SK-N-SH treated with all-trans-retinoic acid at 6 μM for 48 hours (cell line): ENCODE results near the gene MRGPRD.

Source experiments
- ATAC-seq: fragments of 200-7000 bp; cut with Tn5 transposase; 3 replicates; pipeline ENCODE4 v1.9.1; 2020; ENCODE audit warnings: mild to moderate bottlenecking, moderate library complexity
- ARNTL ChIP-seq: fragments of 450-650 bp; formaldehyde crosslinking; IDR thresholded peaks from 2 replicates; pipeline ENCODE4 v1.5.0; 2020; ENCODE audit warnings: low read depth, mild to moderate bottlenecking, moderate library complexity, borderline replicate concordance
- BACH2 ChIP-seq: fragments of 250-450 bp; sonication (Bioruptor Pico); IDR thresholded peaks from 2 replicates; pipeline ENCODE4 v1.9.0; 2021; ENCODE audit warnings: mild to moderate bottlenecking, borderline replicate concordance
- CREB5 ChIP-seq: fragments of 250-450 bp; sonication (Bioruptor Pico); IDR thresholded peaks from 2 replicates; pipeline ENCODE4 v1.5.1; 2020; ENCODE audit warnings: low read depth, mild to moderate bottlenecking, moderate library complexity
- CSDC2 ChIP-seq: fragments of 250-450 bp; sonication (Bioruptor Pico); IDR thresholded peaks from 2 replicates; pipeline ENCODE4 v1.5.0; 2020; ENCODE audit warnings: mild to moderate bottlenecking, moderate library complexity
- ESRRG ChIP-seq: fragments of 250-450 bp; sonication (Bioruptor Pico); IDR thresholded peaks from 2 replicates; pipeline ENCODE4 v1.6.1; 2021; ENCODE audit warnings: mild to moderate bottlenecking
- GLIS3 ChIP-seq: fragments of 250-450 bp; sonication (Bioruptor Pico); IDR thresholded peaks from 2 replicates; pipeline ENCODE4 v1.5.0; 2020; ENCODE audit warnings: mild to moderate bottlenecking, moderate library complexity
- ISL1 ChIP-seq: fragments of 250-450 bp; sonication (Bioruptor Pico); IDR thresholded peaks from 2 replicates; pipeline ENCODE4 v2.1.2; 2022; ENCODE audit warnings: mild to moderate bottlenecking, moderate library complexity
- OSR1 ChIP-seq: fragments of 250-450 bp; sonication (Bioruptor Pico); IDR thresholded peaks from 2 replicates; pipeline ENCODE4 v1.8.0; 2022; ENCODE audit warnings: moderate library complexity, mild to moderate bottlenecking, inconsistent platforms
- PATZ1 ChIP-seq: fragments of 250-450 bp; sonication (Bioruptor Pico); IDR thresholded peaks from 2 replicates; pipeline ENCODE4 v1.8.0; 2020; ENCODE audit warnings: mild to moderate bottlenecking, moderate library complexity, borderline replicate concordance
- POU6F1 ChIP-seq: fragments of 250-450 bp; sonication (Bioruptor Pico); IDR thresholded peaks from 2 replicates; pipeline ENCODE4 v1.8.0; 2021; ENCODE audit warnings: low read depth, mild to moderate bottlenecking, moderate library complexity, borderline replicate concordance
- PPARA ChIP-seq: fragments of 250-450 bp; sonication (Bioruptor Pico); IDR thresholded peaks from 2 replicates; pipeline ENCODE4 v1.5.0; 2020; ENCODE audit warnings: mild to moderate bottlenecking, borderline replicate concordance
- RARB ChIP-seq: fragments of 250-450 bp; sonication (Bioruptor Pico); IDR thresholded peaks from 2 replicates; pipeline ENCODE4 v1.8.0; 2021; ENCODE audit warnings: mild to moderate bottlenecking, moderate library complexity
- SNAI2 ChIP-seq: fragments of 250-450 bp; sonication (Bioruptor Pico); IDR thresholded peaks from 2 replicates; pipeline ENCODE4 v1.5.0; 2020; ENCODE audit warnings: mild to moderate bottlenecking, moderate library complexity
- TSHZ2 ChIP-seq: fragments of 250-450 bp; sonication (Bioruptor Pico); IDR thresholded peaks from 2 replicates; pipeline ENCODE4 v1.5.0; 2020; ENCODE audit warnings: mild to moderate bottlenecking, moderate library complexity
- ZC3H10 ChIP-seq: fragments of 250-450 bp; sonication (Bioruptor Pico); IDR thresholded peaks from 2 replicates; pipeline ENCODE4 v1.5.1; 2021; ENCODE audit warnings: mild to moderate bottlenecking, moderate library complexity
- ZFP3 ChIP-seq: fragments of 250-450 bp; sonication (Bioruptor Pico); IDR thresholded peaks from 2 replicates; pipeline ENCODE4 v1.5.0; 2020; ENCODE audit warnings: mild to moderate bottlenecking, moderate library complexity
- ZFP30 ChIP-seq: fragments of 450-650 bp; formaldehyde crosslinking; IDR thresholded peaks from 2 replicates; pipeline ENCODE4 v1.5.0; 2022; ENCODE audit warnings: mild to moderate bottlenecking, moderate library complexity
- ZNF565 ChIP-seq: fragments of 450-650 bp; formaldehyde crosslinking; conservative IDR thresholded peaks from 2 replicates; pipeline ENCODE4 v1.5.0; 2020; ENCODE audit warnings: low read depth, mild to moderate bottlenecking, moderate library complexity
- ZNF70 ChIP-seq: fragments of 450-650 bp; formaldehyde crosslinking; IDR thresholded peaks from 2 replicates; pipeline ENCODE4 v1.5.0; 2020; ENCODE audit warnings: mild to moderate bottlenecking, moderate library complexity
- ZNF8 ChIP-seq: fragments of 450-650 bp; formaldehyde crosslinking; IDR thresholded peaks from 2 replicates; pipeline ENCODE4 v1.5.0; 2020; ENCODE audit warnings: mild to moderate bottlenecking, moderate library complexity

MRGPRD gene

DNA sequence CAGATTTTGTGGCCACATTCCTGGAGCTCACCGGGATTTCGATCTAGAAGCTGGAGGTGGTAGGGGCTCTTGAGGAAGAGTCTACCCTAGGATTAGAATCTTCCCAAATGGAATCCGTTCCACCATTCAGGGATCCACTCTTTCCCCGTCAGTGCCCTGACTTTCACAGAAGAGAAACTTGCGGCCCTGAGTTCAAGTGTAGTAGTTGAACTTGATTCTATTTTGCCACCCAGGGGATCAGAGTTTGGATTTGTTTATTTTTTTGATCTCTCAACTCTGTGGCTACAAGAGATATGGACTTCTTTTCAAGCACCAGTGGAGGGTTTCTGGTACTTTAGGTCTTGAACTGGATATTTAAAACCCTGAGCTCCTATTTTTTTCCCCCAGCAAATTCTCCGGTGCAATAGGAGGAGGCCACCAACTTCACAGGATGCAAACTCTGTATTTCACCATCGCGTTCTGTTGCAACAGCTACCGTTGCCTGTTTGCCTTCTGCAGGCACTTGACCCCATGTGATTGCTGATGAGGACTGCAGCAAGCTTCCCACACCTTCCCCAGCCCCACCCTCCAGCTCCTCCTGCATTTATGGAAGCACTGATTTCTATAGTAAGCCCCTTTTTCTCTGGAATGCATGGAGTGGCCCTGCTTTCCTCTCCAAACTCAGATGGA, 47.1 kb upstream of the MRGPRD start (continued):
- TF ChIP-seq TSHZ2 (CRISPR knock-in tag) (no peak), BACH2 (CRISPR knock-in tag) (no peak), PATZ1 (CRISPR knock-in tag) (no peak)

- no peak for ATAC-seq
These were observed 43.7 kb upstream of the MRGPRD start for GRCh38 chr11:69024509-69024908.

GRCh38 chr11:69022260-69022659, 41.5 kb upstream of the MRGPRD start:
- ATAC-seq = no peak
- no peak for TF ChIP-seq ZFP3
- no peak for TF ChIP-seq ISL1
- TF ChIP-seq RARB (CRISPR knock-in tag) = no peak

More at GRCh38 chr11:69024509-69024908, 43.7 kb upstream of the MRGPRD start:
- no peak for TF ChIP-seq ESRRG (CRISPR knock-in tag)
- TF ChIP-seq PATZ1 (CRISPR knock-in tag) = no peak
- TF ChIP-seq ARNTL (CRISPR knock-in tag) = no peak
- TF ChIP-seq SNAI2 (CRISPR knock-in tag) = no peak
- TF ChIP-seq PPARA = no peak
- no peak for TF ChIP-seq GLIS3
- no peak for TF ChIP-seq CREB5 (CRISPR knock-in tag)
- no peak for TF ChIP-seq ISL1
- no peak for TF ChIP-seq CSDC2
- TF ChIP-seq ZC3H10 (CRISPR knock-in tag) = no peak

DNA sequence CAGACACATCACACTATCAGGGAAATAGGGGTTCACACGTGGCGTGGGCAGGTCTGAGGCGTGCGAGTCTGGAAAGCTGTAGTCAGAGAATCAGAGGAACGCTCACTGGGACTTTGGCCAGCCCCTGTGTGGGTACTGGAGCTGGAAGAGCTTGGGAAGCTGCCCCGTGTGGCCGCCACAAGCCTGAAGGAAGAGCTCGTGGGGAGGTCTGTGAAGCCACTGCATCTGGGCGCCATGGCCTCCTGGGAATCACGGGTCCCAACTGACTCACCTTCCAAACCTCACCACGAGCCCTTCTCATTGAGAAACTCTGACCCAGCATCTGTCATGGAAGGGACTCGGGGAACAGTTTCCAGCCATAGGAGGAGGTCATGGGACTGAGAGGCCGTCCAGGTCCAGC, 38.1 kb upstream of the MRGPRD start:
- ATAC-seq = no peak
- TF ChIP-seq ZNF8 (no peak), ARNTL (CRISPR knock-in tag) (no peak), OSR1 (CRISPR knock-in tag) (no peak), ZFP30 (CRISPR knock-in tag) (no peak), CREB5 (CRISPR knock-in tag) (no peak), ZNF70 (CRISPR knock-in tag) (no peak), POU6F1 (CRISPR knock-in tag) (no peak), ZC3H10 (CRISPR knock-in tag) (no peak), ISL1 (no peak), ZNF565 (no peak)
